ENCODE results near the gene HBP1.

The HBP1 gene

GRCh38 chr7:107172276-107173032 is 3.7 kb downstream of the HBP1 start:
- DNase-seq, result no peak
- H3K36me3 Mint-ChIP-seq (ENCODE audit: low read depth), result peaks cover 6% of the 10 kb centered on the region
- H3K27me3 Mint-ChIP-seq (ENCODE audit: low read depth, poor library complexity), result no peaks in the 10 kb centered on the region
- H3K4me1 Mint-ChIP-seq, result peaks cover 30% of the 10 kb centered on the region
- no peak overlapping the region for H3K27ac Mint-ChIP-seq
- no peaks in the 10 kb centered on the region for H3K9me3 Mint-ChIP-seq
- TF ChIP-seq, protein P1, sequence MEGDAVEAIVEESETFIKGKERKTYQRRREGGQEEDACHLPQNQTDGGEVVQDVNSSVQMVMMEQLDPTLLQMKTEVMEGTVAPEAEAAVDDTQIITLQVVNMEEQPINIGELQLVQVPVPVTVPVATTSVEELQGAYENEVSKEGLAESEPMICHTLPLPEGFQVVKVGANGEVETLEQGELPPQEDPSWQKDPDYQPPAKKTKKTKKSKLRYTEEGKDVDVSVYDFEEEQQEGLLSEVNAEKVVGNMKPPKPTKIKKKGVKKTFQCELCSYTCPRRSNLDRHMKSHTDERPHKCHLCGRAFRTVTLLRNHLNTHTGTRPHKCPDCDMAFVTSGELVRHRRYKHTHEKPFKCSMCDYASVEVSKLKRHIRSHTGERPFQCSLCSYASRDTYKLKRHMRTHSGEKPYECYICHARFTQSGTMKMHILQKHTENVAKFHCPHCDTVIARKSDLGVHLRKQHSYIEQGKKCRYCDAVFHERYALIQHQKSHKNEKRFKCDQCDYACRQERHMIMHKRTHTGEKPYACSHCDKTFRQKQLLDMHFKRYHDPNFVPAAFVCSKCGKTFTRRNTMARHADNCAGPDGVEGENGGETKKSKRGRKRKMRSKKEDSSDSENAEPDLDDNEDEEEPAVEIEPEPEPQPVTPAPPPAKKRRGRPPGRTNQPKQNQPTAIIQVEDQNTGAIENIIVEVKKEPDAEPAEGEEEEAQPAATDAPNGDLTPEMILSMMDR (IDR thresholded peaks at IDR 0.05), result no peak
- H3K4me3 Mint-ChIP-seq, result no peak overlapping the region

GRCh38 chr7:107173191-107173590 is 4.4 kb downstream of the HBP1 start:
- Mint-ChIP-seq H3K27ac (no peak overlapping the region), H3K4me1 (peaks cover 23% of the 10 kb centered on the region), H3K27me3 (ENCODE audit: low read depth, poor library complexity) (no peaks in the 10 kb centered on the region), H3K9me3 (no peaks in the 10 kb centered on the region), H3K36me3 (ENCODE audit: low read depth) (peaks cover 14% of the 10 kb centered on the region), H3K4me3 (no peak overlapping the region)
- no peak for DNase-seq
- TF ChIP-seq, protein P1 (IDR thresholded peaks at IDR 0.05), result no peak

GRCh38 chr7:107173691-107174406 is 5.0 kb downstream of the HBP1 start:
- Mint-ChIP-seq H3K4me1 (peaks cover 22% of the 10 kb centered on the region), H3K4me3 (no peak overlapping the region), H3K27ac (no peak overlapping the region)

DNA sequence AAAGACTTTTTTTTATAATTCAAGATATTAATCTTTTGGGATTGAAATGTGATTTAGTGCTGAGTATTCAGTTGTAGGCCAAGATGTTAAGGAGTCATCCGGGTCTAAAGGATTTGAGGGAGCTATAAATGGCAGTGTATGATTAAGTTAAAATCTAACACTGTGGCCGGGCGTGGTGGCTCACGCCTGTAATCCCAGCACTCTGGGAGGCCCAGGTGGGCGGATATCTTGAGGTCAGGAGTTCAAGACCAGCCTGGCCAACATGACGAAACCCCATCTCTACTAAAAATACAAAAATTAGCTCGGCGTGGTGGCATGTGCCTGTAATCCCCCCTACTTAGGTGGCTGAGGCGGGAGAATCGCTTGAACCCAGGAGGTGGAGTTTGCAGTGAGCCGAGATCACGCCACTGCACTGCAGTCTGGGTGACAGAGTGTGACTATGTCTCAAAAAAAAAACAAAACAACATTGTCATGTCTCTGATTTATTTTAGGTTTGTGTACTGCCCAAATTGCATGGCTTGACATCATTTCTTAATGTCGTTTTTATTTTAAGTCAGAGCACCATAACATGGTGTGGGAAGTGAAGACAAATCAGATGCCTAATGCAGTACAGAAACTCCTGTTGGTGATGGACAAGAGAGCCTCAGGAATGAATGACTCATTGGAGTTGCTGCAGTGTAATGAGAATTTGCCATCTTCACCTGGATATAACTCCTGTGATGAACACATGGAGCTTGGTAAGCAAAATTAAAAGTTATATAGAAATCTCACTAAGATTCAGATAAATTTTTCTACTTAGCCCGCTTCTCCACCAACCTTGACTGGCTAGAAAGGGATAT is 10.7 kb downstream of the HBP1 start:
- no peaks in the 10 kb centered on the region for H3K9me3 Mint-ChIP-seq
- H3K4me3 Mint-ChIP-seq, result no peak overlapping the region
- no peaks in the 10 kb centered on the region for H3K27me3 Mint-ChIP-seq (ENCODE audit: low read depth, poor library complexity)
- TF ChIP-seq, protein P1 (IDR thresholded peaks at IDR 0.05), result no peak
- peaks cover 39% of the 10 kb centered on the region for H3K36me3 Mint-ChIP-seq (ENCODE audit: low read depth)
- DNase-seq, result no peak
- H3K4me1 Mint-ChIP-seq, result peaks cover under 1% of the 10 kb centered on the region
- no peak overlapping the region for H3K27ac Mint-ChIP-seq

More at GRCh38 chr7:107173691-107174406, 5.0 kb downstream of the HBP1 start:
- Mint-ChIP-seq H3K36me3 (ENCODE audit: low read depth) (peaks cover 16% of the 10 kb centered on the region), H3K27me3 (ENCODE audit: low read depth, poor library complexity) (no peaks in the 10 kb centered on the region), H3K9me3 (no peaks in the 10 kb centered on the region)
- DNase-seq, result no peak
- TF ChIP-seq, protein P1 (IDR thresholded peaks at IDR 0.05), result no peak

- DNase-seq, result no peak
- H3K27ac Mint-ChIP-seq, result no peak overlapping the region
These were observed 11.6 kb downstream of the HBP1 start for GRCh38 chr7:107180378-107180777.

More at GRCh38 chr7:107180378-107180777, 11.6 kb downstream of the HBP1 start:
- H3K9me3 Mint-ChIP-seq, result no peaks in the 10 kb centered on the region
- peaks cover 47% of the 10 kb centered on the region for H3K36me3 Mint-ChIP-seq (ENCODE audit: low read depth)
- TF ChIP-seq, protein P1 (IDR thresholded peaks at IDR 0.05), result no peak
- H3K4me3 Mint-ChIP-seq, result no peak overlapping the region
- no peaks in the 10 kb centered on the region for H3K4me1 Mint-ChIP-seq
- no peaks in the 10 kb centered on the region for H3K27me3 Mint-ChIP-seq (ENCODE audit: low read depth, poor library complexity)

Measured in nephron progenitor cell (in vitro differentiated cells).